Nephron progenitor cell (in vitro differentiated cells): ENCODE results near the gene GAPT.
A peak's percentile ranks its signal among the peaks of the same experiment; 100 is the strongest.

Source experiments
- DNase-seq: peaks from one replicate; pipeline ENCODE4 v3.0.0; 2021
- H3K27ac Mint-ChIP-seq: 2 replicates; pipeline ENCODE4 v1.8.0; 2021; ENCODE audit warnings: mild to moderate bottlenecking, moderate library complexity, mixed read lengths
- H3K27me3 Mint-ChIP-seq: 2 replicates; pipeline ENCODE4 v1.8.0; 2021; ENCODE audit warnings: mild to moderate bottlenecking, low read depth, mixed read lengths; ENCODE audit not compliant: poor library complexity
- H3K36me3 Mint-ChIP-seq: 2 replicates; pipeline ENCODE4 v1.8.0; 2021; ENCODE audit warnings: low read depth, mixed read lengths
- H3K4me1 Mint-ChIP-seq: 2 replicates; pipeline ENCODE4 v1.8.0; 2021; ENCODE audit warnings: mixed read lengths
- H3K4me3 Mint-ChIP-seq: 2 replicates; pipeline ENCODE4 v1.8.0; 2021; ENCODE audit warnings: mild to moderate bottlenecking, moderate library complexity, mixed read lengths
- H3K9me3 Mint-ChIP-seq: 2 replicates; pipeline ENCODE4 v1.8.0; 2021; ENCODE audit warnings: mild to moderate bottlenecking, moderate library complexity, mixed read lengths
- TF ChIP-seq, protein P1 (sequence below): fragments of 200-600 bp; sonication (generic); IDR thresholded peaks from 2 replicates; pipeline ENCODE4 v1.5.0; 2021; ENCODE audit warnings: antibody characterized with exemption

GAPT gene

GRCh38 chr5:58481828-58482227 is 9.4 kb upstream of the GAPT start:
- Mint-ChIP-seq H3K4me1 (no peaks in the 10 kb centered on the region), H3K27ac (no peak overlapping the region), H3K9me3 (no peaks in the 10 kb centered on the region), H3K27me3 (peaks cover 3% of the 10 kb centered on the region), H3K36me3 (no peaks in the 10 kb centered on the region), H3K4me3 (no peak overlapping the region)
- no peak for DNase-seq
- TF ChIP-seq, protein P1, sequence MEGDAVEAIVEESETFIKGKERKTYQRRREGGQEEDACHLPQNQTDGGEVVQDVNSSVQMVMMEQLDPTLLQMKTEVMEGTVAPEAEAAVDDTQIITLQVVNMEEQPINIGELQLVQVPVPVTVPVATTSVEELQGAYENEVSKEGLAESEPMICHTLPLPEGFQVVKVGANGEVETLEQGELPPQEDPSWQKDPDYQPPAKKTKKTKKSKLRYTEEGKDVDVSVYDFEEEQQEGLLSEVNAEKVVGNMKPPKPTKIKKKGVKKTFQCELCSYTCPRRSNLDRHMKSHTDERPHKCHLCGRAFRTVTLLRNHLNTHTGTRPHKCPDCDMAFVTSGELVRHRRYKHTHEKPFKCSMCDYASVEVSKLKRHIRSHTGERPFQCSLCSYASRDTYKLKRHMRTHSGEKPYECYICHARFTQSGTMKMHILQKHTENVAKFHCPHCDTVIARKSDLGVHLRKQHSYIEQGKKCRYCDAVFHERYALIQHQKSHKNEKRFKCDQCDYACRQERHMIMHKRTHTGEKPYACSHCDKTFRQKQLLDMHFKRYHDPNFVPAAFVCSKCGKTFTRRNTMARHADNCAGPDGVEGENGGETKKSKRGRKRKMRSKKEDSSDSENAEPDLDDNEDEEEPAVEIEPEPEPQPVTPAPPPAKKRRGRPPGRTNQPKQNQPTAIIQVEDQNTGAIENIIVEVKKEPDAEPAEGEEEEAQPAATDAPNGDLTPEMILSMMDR: no peak

DNA sequence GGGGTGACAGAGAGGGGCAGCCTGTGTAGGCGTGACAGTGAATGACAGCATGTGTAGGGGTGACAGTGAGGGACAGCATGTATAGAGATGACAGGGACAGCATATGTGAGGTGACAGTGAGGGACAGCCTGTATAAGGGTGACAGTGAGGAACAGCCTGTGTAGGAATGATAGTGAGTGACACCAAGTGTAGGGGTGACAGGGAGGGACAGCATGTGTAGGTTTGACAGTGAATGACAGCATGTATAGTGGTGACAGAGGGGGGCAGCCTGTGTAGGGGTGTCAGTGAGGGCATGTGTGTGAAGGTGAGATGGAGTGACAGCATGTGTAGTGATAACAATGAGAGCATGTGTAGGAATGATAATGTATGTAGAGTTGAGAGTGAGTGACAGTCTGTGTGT is 8.7 kb upstream of the GAPT start:
- Mint-ChIP-seq H3K27me3 (peaks cover 3% of the 10 kb centered on the region), H3K4me3 (no peak overlapping the region), H3K27ac (no peak overlapping the region), H3K9me3 (no peaks in the 10 kb centered on the region), H3K36me3 (no peaks in the 10 kb centered on the region), H3K4me1 (no peaks in the 10 kb centered on the region)
- TF ChIP-seq, protein P1: no peak
- no peak for DNase-seq

- H3K36me3 Mint-ChIP-seq: no peaks in the 10 kb centered on the region
- peaks cover 3% of the 10 kb centered on the region for H3K27me3 Mint-ChIP-seq
- H3K27ac Mint-ChIP-seq: peak overlapping the region; percentile 9
- no peak overlapping the region for H3K4me3 Mint-ChIP-seq
- no peaks in the 10 kb centered on the region for H3K4me1 Mint-ChIP-seq
- TF ChIP-seq, protein P1: no peak
- DNase-seq: no peak
- H3K9me3 Mint-ChIP-seq: no peaks in the 10 kb centered on the region
Observed at GRCh38 chr5:58484505-58484904, 6.7 kb upstream of the GAPT start.

GRCh38 chr5:58486290-58486689 is 4.9 kb upstream of the GAPT start:
- no peak overlapping the region for H3K4me3 Mint-ChIP-seq
- H3K36me3 Mint-ChIP-seq: no peaks in the 10 kb centered on the region
- H3K27ac Mint-ChIP-seq: no peak overlapping the region
- peaks cover 6% of the 10 kb centered on the region for H3K27me3 Mint-ChIP-seq
- no peaks in the 10 kb centered on the region for H3K9me3 Mint-ChIP-seq
- TF ChIP-seq, protein P1: no peak
- DNase-seq: no peak
- H3K4me1 Mint-ChIP-seq: no peaks in the 10 kb centered on the region

- TF ChIP-seq, protein P1: no peak
- no peaks in the 10 kb centered on the region for H3K36me3 Mint-ChIP-seq
- no peak overlapping the region for H3K4me3 Mint-ChIP-seq
- no peaks in the 10 kb centered on the region for H3K4me1 Mint-ChIP-seq
- no peaks in the 10 kb centered on the region for H3K9me3 Mint-ChIP-seq
- no peak for DNase-seq
- no peak overlapping the region for H3K27ac Mint-ChIP-seq
- peaks cover 3% of the 10 kb centered on the region for H3K27me3 Mint-ChIP-seq
Observed at GRCh38 chr5:58490402-58491050, 709 bp upstream of the GAPT start.

GRCh38 chr5:58493141-58493540 is 1.9 kb downstream of the GAPT start:
- H3K27me3 Mint-ChIP-seq: peaks cover 3% of the 10 kb centered on the region
- H3K4me1 Mint-ChIP-seq: no peaks in the 10 kb centered on the region
- H3K9me3 Mint-ChIP-seq: no peaks in the 10 kb centered on the region
- TF ChIP-seq, protein P1: no peak
- H3K36me3 Mint-ChIP-seq: no peaks in the 10 kb centered on the region
- no peak overlapping the region for H3K4me3 Mint-ChIP-seq
- no peak overlapping the region for H3K27ac Mint-ChIP-seq
- DNase-seq: no peak
